Measurements from ENCODE around the gene DNM1.

The DNM1 gene

GRCh38 chr9:128203024-128203706, at the start of gene DNM1:
DNM1 (plus strand) TSS chr9:128203379; CDS start chr9:128203471, 92 bp downstream.
- peak; percentile 50 to 59 for DNase-seq (ENCODE audit: low read depth in 2 of 2)

- no peak for DNase-seq (ENCODE audit: low read depth in 2 of 2)
Observed at GRCh38 chr9:128153947-128154695, 49.1 kb upstream of the DNM1 start.

GRCh38 chr9:128155736-128156500, 47.3 kb upstream of the DNM1 start:
- no peak for DNase-seq (ENCODE audit: low read depth in 2 of 2)

DNA sequence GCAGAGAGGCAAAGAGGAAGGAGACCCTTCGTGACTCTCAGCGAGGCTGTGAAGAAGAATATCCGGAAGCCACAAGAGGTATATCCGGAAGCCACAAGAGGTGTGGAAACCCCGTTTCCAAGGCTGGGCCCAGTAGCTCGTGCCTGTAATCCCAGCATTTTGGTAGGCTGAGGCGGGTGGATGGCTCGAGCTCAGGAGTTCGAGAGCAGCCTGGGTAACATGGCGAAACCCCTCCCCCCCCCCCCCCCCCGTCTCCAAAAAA, 43.7 kb upstream of the DNM1 start:
- peak in 1 of 2 donors; percentile 9 for DNase-seq (ENCODE audit: low read depth in 2 of 2)

- DNase-seq (ENCODE audit: low read depth in 2 of 2), result peak; percentile 89 to 90
Observed at GRCh38 chr9:128159784-128160602, 43.2 kb upstream of the DNM1 start, which contains the start of gene BBLN. BBLN (plus strand) TSS chr9:128160265; CDS start chr9:128160408, 143 bp downstream.

DNA sequence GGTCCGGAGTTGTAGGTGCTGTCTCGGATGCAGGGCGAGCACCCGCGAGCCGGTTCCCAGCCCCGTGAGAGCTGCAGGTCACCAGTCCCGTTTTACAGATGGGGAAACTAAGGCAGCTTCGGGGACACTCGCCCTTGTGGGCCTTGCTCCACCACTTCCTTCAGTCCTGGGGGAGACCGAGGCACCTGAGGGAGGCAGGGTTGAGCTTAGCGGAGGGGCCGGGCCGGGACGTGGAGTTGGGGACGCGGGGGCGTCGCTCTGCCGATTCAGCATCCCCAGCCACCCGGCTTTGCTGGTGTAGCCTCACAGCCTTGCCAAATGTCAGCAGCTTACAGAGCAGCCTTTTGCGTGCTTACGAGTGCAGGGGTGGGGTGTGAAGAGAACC, 42.6 kb upstream of the DNM1 start:
- peak; percentile 39 to 43 for DNase-seq (ENCODE audit: low read depth in 2 of 2)

GRCh38 chr9:128161215-128161902, 41.8 kb upstream of the DNM1 start:
- no peak for DNase-seq (ENCODE audit: low read depth in 2 of 2)

- no peak for DNase-seq (ENCODE audit: low read depth in 2 of 2)
Observed at GRCh38 chr9:128162215-128163026, 40.8 kb upstream of the DNM1 start.

GRCh38 chr9:128163027-128163515, 40.1 kb upstream of the DNM1 start:
- no peak for DNase-seq (ENCODE audit: low read depth in 2 of 2)

GRCh38 chr9:128163523-128164306, 39.5 kb upstream of the DNM1 start:
- DNase-seq (ENCODE audit: low read depth in 2 of 2), result no peak

GRCh38 chr9:128164307-128164885, 38.8 kb upstream of the DNM1 start:
- no peak for DNase-seq (ENCODE audit: low read depth in 2 of 2)

DNA sequence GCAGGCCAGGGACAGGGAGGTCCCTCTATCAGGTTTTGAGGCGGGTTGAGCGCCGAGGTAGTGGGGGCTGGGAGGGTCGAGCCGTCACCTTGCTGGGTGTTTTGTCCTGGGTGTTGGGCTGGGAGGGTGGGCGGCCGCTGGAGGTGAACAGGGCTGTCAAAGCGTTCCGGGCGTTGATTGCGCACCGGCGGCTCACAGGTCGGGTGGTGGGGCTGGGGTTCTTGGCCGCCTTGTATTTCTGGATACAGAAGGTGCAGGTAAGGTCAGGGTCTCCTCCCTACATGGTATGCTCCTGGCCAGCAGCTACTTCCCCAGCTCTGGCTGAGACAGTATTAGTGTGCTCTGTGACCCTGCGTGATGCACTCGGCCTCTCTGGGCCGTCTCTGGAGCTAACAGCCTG, 37.0 kb upstream of the DNM1 start:
- DNase-seq (ENCODE audit: low read depth in 2 of 2), result no peak

- DNase-seq (ENCODE audit: low read depth in 2 of 2), result no peak
Observed at GRCh38 chr9:128167209-128167608, 36.0 kb upstream of the DNM1 start.

DNA sequence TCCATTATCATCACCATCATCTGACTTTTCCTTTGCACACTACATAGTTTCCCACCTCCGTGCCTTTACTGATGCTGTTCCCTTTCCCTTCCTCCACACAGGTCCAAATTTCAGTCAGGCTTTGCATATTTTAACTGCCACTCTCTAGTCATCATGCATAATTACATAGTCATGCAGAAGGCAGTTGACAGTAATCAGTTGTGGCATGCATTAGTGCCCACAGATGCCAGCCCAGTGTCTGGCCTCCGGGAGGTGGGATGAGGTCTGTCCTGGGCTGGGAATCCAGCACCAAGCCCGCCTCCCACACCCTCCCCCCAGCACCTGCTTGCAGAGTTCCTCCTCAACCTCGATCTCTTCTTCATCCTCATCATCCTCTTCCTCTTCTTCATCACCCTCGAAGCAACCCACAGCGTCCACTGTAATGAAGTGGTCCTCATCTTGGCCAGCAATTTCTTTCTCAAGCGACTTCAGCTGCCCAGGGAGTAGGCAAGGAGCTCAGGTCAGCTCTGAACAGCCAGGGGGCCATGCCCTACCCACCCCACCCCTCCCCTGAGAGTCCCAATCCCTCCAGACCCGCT, 34.4 kb upstream of the DNM1 start:
- no peak for DNase-seq (ENCODE audit: low read depth in 2 of 2)

DNA sequence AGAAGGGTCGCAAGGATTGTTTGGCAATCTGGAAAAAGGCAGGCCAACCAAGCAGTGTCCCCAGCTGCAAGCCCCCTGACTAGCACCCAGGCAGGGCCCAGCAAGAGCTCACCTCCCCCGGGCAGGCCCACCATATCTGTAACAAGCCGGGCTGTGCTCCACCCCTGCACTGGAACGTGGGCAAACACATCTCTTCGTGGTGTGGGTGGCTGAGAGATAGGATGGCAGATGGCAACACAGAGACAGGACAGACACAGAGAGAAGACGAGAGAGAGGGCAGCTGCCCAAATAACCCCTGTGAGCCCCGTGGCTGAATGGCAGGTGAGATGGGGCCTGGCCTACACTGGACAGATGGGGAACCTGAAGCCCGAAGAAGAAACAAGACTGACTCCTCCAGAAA, 33.7 kb upstream of the DNM1 start:
- no peak for DNase-seq (ENCODE audit: low read depth in 2 of 2)

DNA sequence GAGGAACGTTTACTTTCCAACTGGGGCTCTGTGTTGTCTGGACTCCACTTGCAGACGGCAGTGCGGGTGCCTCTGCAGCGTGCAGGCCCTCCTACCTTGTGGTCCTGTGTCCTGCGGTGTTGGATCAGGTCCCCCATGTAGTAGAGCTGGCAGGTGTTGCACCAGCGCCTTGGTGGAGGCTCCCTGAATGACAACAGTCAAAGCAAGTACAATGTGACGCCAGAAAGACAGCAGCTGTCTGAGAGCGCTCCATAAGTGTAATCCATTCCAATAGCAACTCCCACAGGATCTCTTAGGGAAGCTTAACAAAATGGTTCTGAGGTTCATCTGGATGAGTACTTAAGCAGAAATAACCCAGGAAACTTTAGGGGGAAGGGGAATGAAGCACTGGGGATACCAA, 33.3 kb upstream of the DNM1 start:
- no peak for DNase-seq (ENCODE audit: low read depth in 2 of 2)

DNA sequence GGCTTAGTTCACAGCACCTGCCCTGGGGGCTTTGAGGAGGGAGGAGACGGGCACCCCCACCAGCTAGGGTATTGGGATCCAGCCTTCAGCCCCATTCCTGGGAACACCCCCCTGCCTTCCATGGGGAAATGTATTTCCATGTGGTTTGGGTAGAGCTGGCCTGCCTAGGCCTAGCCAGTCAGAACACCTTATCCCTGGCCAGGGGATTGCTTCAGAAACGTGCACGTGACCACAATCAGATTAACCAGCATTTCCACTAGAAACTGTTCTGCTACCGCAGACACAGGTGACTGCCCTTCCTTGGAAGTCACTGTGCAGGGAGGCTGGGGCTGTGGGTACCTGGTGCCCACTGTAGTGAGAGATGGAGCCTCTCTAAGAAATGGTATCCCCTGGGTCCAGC, 29.1 kb upstream of the DNM1 start:
- DNase-seq (ENCODE audit: low read depth in 2 of 2), result no peak

- DNase-seq (ENCODE audit: low read depth in 2 of 2), result no peak
Observed at GRCh38 chr9:128175102-128175563, 28.0 kb upstream of the DNM1 start.

DNA sequence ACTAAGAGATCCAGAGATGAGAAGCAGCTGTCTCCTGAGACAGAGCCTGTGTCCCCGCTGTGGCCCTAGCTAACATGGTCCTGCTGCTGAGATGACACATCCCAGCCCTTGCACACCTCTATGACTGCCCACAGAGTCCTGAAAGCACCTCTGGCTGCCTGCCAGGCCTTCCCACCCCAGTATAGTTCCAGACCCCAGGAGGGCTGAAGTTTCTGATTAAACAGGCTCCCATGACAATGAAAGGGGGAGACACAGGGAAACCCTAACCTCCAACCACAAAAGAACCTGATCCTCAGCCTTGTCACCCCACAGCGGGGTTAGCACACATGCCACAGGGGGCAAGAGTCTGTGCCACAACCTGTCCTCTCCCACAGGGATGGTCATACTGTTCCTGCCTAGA, 27.5 kb upstream of the DNM1 start:
- DNase-seq (ENCODE audit: low read depth in 2 of 2), result no peak
